Astrocyte (in vitro differentiated cells and primary cell): Measurements from ENCODE around the gene CARD10. TPM values are rescaled to one million over a fixed set of nuclear protein-coding genes. Genes with fewer than 3 reads are reported as not detected.
"Not testable (repeated sequence)": the region's sequence is repeated elsewhere in the genome, so short reads cannot be mapped to it uniquely, and the experiment has no call there.

Experiments
- DNase-seq: peaks from one replicate; pipeline ENCODE4 v3.0.0-alpha.2; 2010; ENCODE audit warnings: low read depth
- FAIRE-seq: peaks from 2 replicates; lab custom pipeline; 2011; peaks lifted over from hg19 to GRCh38; lab: Jason Lieb, UNC
- H2AFZ ChIP-seq: 2 replicates; pipeline ENCODE4 v1.6.0; 2012; ENCODE audit warnings: low read depth, low read length, inconsistent platforms
- H3K27ac ChIP-seq: 2 replicates; pipeline ENCODE4 v1.5.1; 2011; ENCODE audit warnings: low read depth, low read length, inconsistent platforms
- H3K27me3 ChIP-seq: 2 replicates; pipeline ENCODE4 v1.6.0; 2011; ENCODE audit warnings: low read length, inconsistent platforms; ENCODE audit not compliant: insufficient read depth
- H3K36me3 ChIP-seq: 2 replicates; pipeline ENCODE4 v1.5.1; 2011; ENCODE audit warnings: low read length, inconsistent platforms; ENCODE audit not compliant: insufficient read depth
- H3K4me1 ChIP-seq: 2 replicates; pipeline ENCODE4 v1.5.1; 2011; ENCODE audit warnings: low read length, inconsistent platforms; ENCODE audit not compliant: insufficient read depth
- H3K4me2 ChIP-seq: 2 replicates; pipeline ENCODE4 v1.6.0; 2012; ENCODE audit warnings: low read length, inconsistent platforms
- H3K4me3 ChIP-seq: 2 replicates; pipeline ENCODE4 v1.5.1; 2011; ENCODE audit warnings: low read depth, mild to moderate bottlenecking, low read length, inconsistent platforms; ENCODE audit not compliant: insufficient read depth
- H3K79me2 ChIP-seq: 2 replicates; pipeline ENCODE4 v1.6.0; 2012; ENCODE audit warnings: mild to moderate bottlenecking, low read length, inconsistent platforms; ENCODE audit not compliant: insufficient read depth
- H3K9ac ChIP-seq: 2 replicates; pipeline ENCODE4 v1.6.0; 2012; ENCODE audit warnings: mild to moderate bottlenecking, low read length, inconsistent platforms
- H3K9me3 ChIP-seq: 2 replicates; pipeline ENCODE4 v1.5.1; 2012; ENCODE audit warnings: low read depth, mild to moderate bottlenecking, low read length, inconsistent platforms; ENCODE audit not compliant: insufficient read depth
- H4K20me1 ChIP-seq: 2 replicates; pipeline ENCODE4 v1.6.0; 2012; ENCODE audit warnings: low read length, inconsistent platforms; ENCODE audit not compliant: insufficient read depth
- H3K27ac Mint-ChIP-seq: one replicate; pipeline ENCODE4 v1.8.0; 2021; ENCODE audit warnings: mild to moderate bottlenecking, mixed read lengths; ENCODE audit not compliant: unreplicated experiment
- H3K27me3 Mint-ChIP-seq: one replicate; pipeline ENCODE4 v1.8.0; 2021; ENCODE audit warnings: low read depth, mixed read lengths; ENCODE audit not compliant: unreplicated experiment
- H3K36me3 Mint-ChIP-seq: one replicate; pipeline ENCODE4 v1.8.0; 2021; ENCODE audit warnings: low read depth, mixed read lengths; ENCODE audit not compliant: unreplicated experiment
- H3K4me1 Mint-ChIP-seq: one replicate; pipeline ENCODE4 v1.8.0; 2021; ENCODE audit warnings: low read depth, mixed read lengths; ENCODE audit not compliant: unreplicated experiment
- H3K4me3 Mint-ChIP-seq: one replicate; pipeline ENCODE4 v1.8.0; 2021; ENCODE audit warnings: mild to moderate bottlenecking, moderate library complexity, mixed read lengths; ENCODE audit not compliant: unreplicated experiment
- H3K9me3 Mint-ChIP-seq: one replicate; pipeline ENCODE4 v1.8.0; 2021; ENCODE audit warnings: mild to moderate bottlenecking, mixed read lengths; ENCODE audit not compliant: unreplicated experiment
- CTCF ChIP-seq: IDR thresholded peaks from 2 replicates; pipeline ENCODE4 v1.5.1; 2011; ENCODE audit warnings: low read depth, mild to moderate bottlenecking, inconsistent platforms, low read length, moderate library complexity; ENCODE audit not compliant: insufficient read depth
- EZH2 ChIP-seq: IDR thresholded peaks from 2 replicates; pipeline ENCODE4 v1.6.1; 2012; ENCODE audit warnings: mild to moderate bottlenecking, low read length, inconsistent platforms; ENCODE audit not compliant: insufficient read depth
- total RNA-seq: library from RNA; stranded (reverse); gene quantifications from 2 replicates; pipeline ENCODE4 v1.2.1, GENCODE V29; 2021

Gene CARD10
- total RNA-seq, 1 donor from 2014 or later, result 22.6 TPM

- DNase-seq, result no peak
Observed at GRCh38 chr22:37470087-37470445, 49.1 kb downstream of the CARD10 start.

GRCh38 chr22:37469416-37470086, 49.7 kb downstream of the CARD10 start:
- Histone ChIP-seq H3K36me3 (no peaks in the 10 kb centered on the region), H3K9ac (no peak overlapping the region)
- no peak for DNase-seq

More at GRCh38 chr22:37470087-37470445, 49.1 kb downstream of the CARD10 start:
- TF ChIP-seq EZH2 (no peak), CTCF (no peak)
- peaks cover 55% of the 10 kb centered on the region for H3K27me3 Mint-ChIP-seq
- no peak overlapping the region for H3K4me3 Mint-ChIP-seq
- FAIRE-seq, result no peak
- peaks cover 7% of the 10 kb centered on the region for H3K4me1 Mint-ChIP-seq
- Histone ChIP-seq H3K36me3 (no peaks in the 10 kb centered on the region), H3K9ac (no peak overlapping the region), H2AFZ (no peak overlapping the region), H3K4me1 (no peaks in the 10 kb centered on the region), H3K4me3 (no peak overlapping the region), H3K9me3 (no peaks in the 10 kb centered on the region), H3K4me2 (no peak overlapping the region), H3K79me2 (no peaks in the 10 kb centered on the region), H3K27me3 (peaks cover 17% of the 10 kb centered on the region), H3K27ac (no peak overlapping the region), H4K20me1 (no peaks in the 10 kb centered on the region)
- H3K27ac Mint-ChIP-seq, result no peak overlapping the region
- peaks cover 10% of the 10 kb centered on the region for H3K36me3 Mint-ChIP-seq
- no peaks in the 10 kb centered on the region for H3K9me3 Mint-ChIP-seq

GRCh38 chr22:37468201-37468695, 51.0 kb downstream of the CARD10 start:
- H3K27me3 ChIP-seq, result peaks cover 11% of the 10 kb centered on the region
- not testable (repeated sequence) for H3K27ac Mint-ChIP-seq, H3K4me3 ChIP-seq, H3K4me1 Mint-ChIP-seq, H3K36me3 Mint-ChIP-seq, H3K9me3 ChIP-seq, H3K9ac ChIP-seq, H3K79me2 ChIP-seq, H3K36me3 ChIP-seq, H3K4me2 ChIP-seq, H3K27ac ChIP-seq, H3K4me1 ChIP-seq, H4K20me1 ChIP-seq, FAIRE-seq, DNase-seq, H2AFZ ChIP-seq, H3K4me3 Mint-ChIP-seq, H3K9me3 Mint-ChIP-seq
- peaks cover 47% of the 10 kb centered on the region for H3K27me3 Mint-ChIP-seq

More at GRCh38 chr22:37469416-37470086, 49.7 kb downstream of the CARD10 start:
- Mint-ChIP-seq H3K4me3 (no peak overlapping the region), H3K36me3 (peaks cover 10% of the 10 kb centered on the region), H3K4me1 (peaks cover 7% of the 10 kb centered on the region), H3K9me3 (no peaks in the 10 kb centered on the region), H3K27ac (no peak overlapping the region), H3K27me3 (peaks cover 50% of the 10 kb centered on the region)
- Histone ChIP-seq H4K20me1 (no peaks in the 10 kb centered on the region), H3K9me3 (no peaks in the 10 kb centered on the region), H3K4me1 (no peaks in the 10 kb centered on the region), H3K79me2 (no peaks in the 10 kb centered on the region), H3K4me3 (no peak overlapping the region), H3K4me2 (no peak overlapping the region), H3K27ac (no peak overlapping the region), H2AFZ (no peak overlapping the region), H3K27me3 (peaks cover 17% of the 10 kb centered on the region)
- no peak for TF ChIP-seq EZH2
- no peak for TF ChIP-seq CTCF
- FAIRE-seq, result no peak
